Breast epithelium (tissue), 4 donors: ENCODE measurements around the gene STAT6. TPM values are rescaled to one million over a fixed set of nuclear protein-coding genes. Genes with fewer than 3 reads are reported as not detected.

ENCODE experiments used
- DNase-seq, 2 donors: peaks; one replicate each; pipeline ENCODE4 v3.0.0-alpha.2; 2019; ENCODE audit warnings: low spot score in 2 of 2
- H3K27ac ChIP-seq, 2 donors: fragments of 200-600 bp; sonication (generic) in 1 of 2; one replicate each; pipeline ENCODE4 v1.5.1; 2016 to 2019; ENCODE audit warnings: mild to moderate bottlenecking in 1 of 2
- H3K27me3 ChIP-seq, 2 donors: fragments of 200-600 bp; sonication (generic) in 1 of 2; one replicate each; pipeline versions ENCODE4 v1.5.1 to v1.6.0; 2017 to 2019; ENCODE audit warnings: control low read depth in 1 of 2, mild to moderate bottlenecking in 1 of 2
- H3K36me3 ChIP-seq: fragments of 200-600 bp; one replicate; pipeline ENCODE4 v1.5.1; 2019
- H3K4me1 ChIP-seq, 2 donors: fragments of 200-600 bp; sonication (generic); one replicate each; pipeline ENCODE4 v1.5.1; 2016 to 2019; ENCODE audit warnings: control low read depth in 1 of 2
- H3K4me3 ChIP-seq, 3 donors: fragments of 200-600 bp; sonication (generic); 1 replicate in 2 of 3; 2 replicates in 1 of 3; pipeline ENCODE4 v1.5.1; 2016 to 2019; ENCODE audit warnings: mild to moderate bottlenecking in 3 of 3, moderate library complexity in 2 of 3
- H3K9me3 ChIP-seq, 2 donors: fragments of 200-600 bp; sonication (generic) in 1 of 2; one replicate each; pipeline ENCODE4 v1.5.1; 2016 to 2019; ENCODE audit warnings: control low read depth in 1 of 2
- CTCF ChIP-seq, 3 donors: fragments of 450-650 bp; IDR thresholded peaks; one replicate each; pipeline ENCODE4 v1.5.1; 2016 to 2017; ENCODE audit warnings: antibody characterized with exemption in 3 of 3, mild to moderate bottlenecking in 3 of 3, moderate library complexity in 3 of 3
- POLR2A ChIP-seq: fragments of 450-650 bp; IDR thresholded peaks from one replicate; pipeline ENCODE4 v1.6.1; 2016; ENCODE audit warnings: antibody characterized with exemption, mild to moderate bottlenecking, moderate library complexity
- POLR2AphosphoS5 ChIP-seq, 3 donors: sonication (generic); formaldehyde crosslinking; IDR thresholded peaks; one replicate each; pipeline ENCODE4 v1.6.1; 2017; ENCODE audit warnings: antibody characterized with exemption in 3 of 3
- intact Hi-C: fragments of 100-400 bp; cut with DNase I; formaldehyde crosslinking; loops from one replicate; pipeline ENCODE4 v1.15.1; 2023; ENCODE audit warnings: low total_unique reads
- total RNA-seq, 3 donors: library from RNA; depleted of rRNA; stranded (reverse); fragments of >200 nt; gene quantifications; one replicate each; pipeline ENCODE4 v1.1.0, GENCODE V29; 2016

Gene STAT6
- total RNA-seq, 3 donors from 2014 or later: 139 to 147 (median 146) TPM

DNA sequence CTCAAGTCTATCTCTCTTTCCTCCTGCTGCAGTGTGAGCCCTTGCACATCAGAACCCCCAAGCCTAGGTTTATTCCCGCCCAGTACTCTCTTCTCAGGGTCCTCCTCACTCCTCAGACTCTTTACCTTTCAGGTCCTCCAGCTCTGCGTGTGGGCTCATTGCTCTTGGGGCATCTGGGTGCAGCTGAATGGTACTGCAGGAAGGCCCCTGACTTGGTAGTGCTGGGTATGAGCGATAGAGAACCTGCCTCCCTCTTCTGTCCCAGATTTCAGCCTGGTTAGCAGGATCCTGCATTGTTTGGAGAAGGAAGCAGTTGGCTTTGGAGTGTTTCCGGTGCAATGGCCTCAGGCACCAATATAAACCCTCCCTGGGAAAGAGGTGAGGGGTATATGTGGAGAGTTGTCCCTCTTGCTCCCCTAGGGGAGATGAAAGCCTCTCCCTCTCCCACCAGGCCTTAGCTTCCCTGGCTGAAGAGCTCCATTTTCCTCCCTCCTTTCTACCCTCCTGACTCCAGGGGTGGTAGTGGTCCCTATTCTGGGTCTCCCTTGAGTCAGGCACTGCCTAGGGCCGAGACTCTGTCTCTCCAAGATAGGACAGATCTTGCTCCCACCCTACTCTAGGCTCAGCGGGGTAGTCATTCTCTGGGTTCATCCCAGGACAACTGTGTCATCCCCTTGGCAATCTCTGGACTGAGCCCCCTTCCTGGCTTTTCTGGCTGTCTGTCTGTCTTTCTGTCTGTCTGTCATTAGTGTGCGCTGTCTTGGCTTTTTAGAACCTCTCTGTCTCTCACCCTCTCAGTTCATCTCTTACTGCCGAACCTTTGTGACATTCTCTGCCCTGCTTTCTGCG lies 21.0 kb upstream of the STAT6 start:
- no peaks in the 10 kb centered on the region for H3K4me1 ChIP-seq
- intact Hi-C loops: no loop called here

DNA sequence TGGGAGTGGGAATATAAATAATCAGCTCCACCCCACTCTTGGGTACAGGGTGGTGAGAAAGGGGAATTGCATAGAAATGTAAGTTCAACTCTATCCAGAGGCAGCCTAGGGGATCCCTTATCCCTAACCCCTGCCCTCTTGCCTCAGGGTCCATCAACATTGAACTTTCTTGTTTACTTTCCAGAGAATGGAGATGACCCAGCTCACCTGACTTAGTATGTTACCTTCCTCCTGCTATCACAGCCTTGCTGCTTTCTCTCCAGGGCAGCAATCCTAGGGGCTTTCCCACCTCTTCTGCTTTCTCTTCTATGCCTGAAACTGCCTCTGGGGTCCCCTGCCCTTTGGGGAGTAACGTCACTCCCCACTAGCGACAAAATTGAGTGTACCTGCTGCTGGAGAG lies 19.8 kb upstream of the STAT6 start:
- peak overlapping the region; percentile 63 to 82 (median 67) for H3K4me3 ChIP-seq
- no peak for DNase-seq
- no peaks in the 10 kb centered on the region for H3K36me3 ChIP-seq
- TF ChIP-seq CTCF (IDR thresholded peaks at IDR 0.05): no peak
- TF ChIP-seq POLR2A: no peak
- no peaks in the 10 kb centered on the region for H3K9me3 ChIP-seq
- peak overlapping the region; percentile 93 to 97 for H3K27ac ChIP-seq
- H3K27me3 ChIP-seq: no peaks in the 10 kb centered on the region
- intact Hi-C loops: no loop called here
- H3K4me1 ChIP-seq: peaks cover 0 to 3% of the 10 kb centered on the region in 2 donors

More for the DNA sequence above, 21.0 kb upstream of the STAT6 start:
- Histone ChIP-seq H3K9me3 (no peaks in the 10 kb centered on the region), H3K27me3 (no peaks in the 10 kb centered on the region), H3K27ac (peak overlapping the region; percentile 65 to 93), H3K4me3 (peak overlapping the region; percentile 63 to 82 (median 67)), H3K36me3 (no peaks in the 10 kb centered on the region)
- no peak for DNase-seq
- TF ChIP-seq POLR2A (no peak), POLR2AphosphoS5 (IDR thresholded peaks at IDR 0.05) (no peak), CTCF (IDR thresholded peaks at IDR 0.05) (no peak)

- DNase-seq: no peak
- intact Hi-C loops: no loop called here
Observed at GRCh38 chr12:57129889-57130288, 18.7 kb upstream of the STAT6 start.

GRCh38 chr12:57129321-57129842 lies 18.2 kb upstream of the STAT6 start:
- intact Hi-C loops: no loop called here
- H3K27ac ChIP-seq: peak overlapping the region; percentile 93 to 97
- no peak for DNase-seq

More at GRCh38 chr12:57129889-57130288, 18.7 kb upstream of the STAT6 start:
- Histone ChIP-seq H3K9me3 (no peaks in the 10 kb centered on the region), H3K27ac (peak overlapping the region; percentile 93 to 97), H3K27me3 (no peaks in the 10 kb centered on the region), H3K36me3 (no peaks in the 10 kb centered on the region), H3K4me3 (peak overlapping the region; percentile 63 to 82 (median 67)), H3K4me1 (peaks cover 0 to 3% of the 10 kb centered on the region in 2 donors)
- TF ChIP-seq CTCF (IDR thresholded peaks at IDR 0.05): no peak
- peak in 1 of 3 donors; percentile 69 for TF ChIP-seq POLR2AphosphoS5 (IDR thresholded peaks at IDR 0.05)

More at GRCh38 chr12:57129321-57129842, 18.2 kb upstream of the STAT6 start:
- Histone ChIP-seq H3K36me3 (no peaks in the 10 kb centered on the region), H3K4me1 (peaks cover 0 to 3% of the 10 kb centered on the region in 2 donors), H3K4me3 (peak overlapping the region; percentile 63 to 82 (median 67)), H3K27me3 (no peaks in the 10 kb centered on the region), H3K9me3 (no peaks in the 10 kb centered on the region)
- no peak for TF ChIP-seq POLR2AphosphoS5 (IDR thresholded peaks at IDR 0.05)
- TF ChIP-seq CTCF (IDR thresholded peaks at IDR 0.05): no peak
- no peak for TF ChIP-seq POLR2A
